Upper lobe of left lung (tissue), 4 donors: ENCODE measurements around the gene KIAA1549.

Experiments
- EP300 ChIP-seq, 4 donors: sonication (generic); formaldehyde crosslinking; IDR thresholded peaks; one replicate each; pipeline ENCODE4 v1.5.1; 2017; ENCODE audit warnings: antibody characterized with exemption in 4 of 4, control low read depth in 2 of 4
- POLR2A ChIP-seq, 4 donors: fragments of 450-650 bp; IDR thresholded peaks; one replicate each; pipeline ENCODE4 v1.5.1; 2016 to 2017; ENCODE audit warnings: antibody characterized with exemption in 4 of 4, mild to moderate bottlenecking in 2 of 4
- TF ChIP-seq, protein P1 (sequence below), 6 experiments: fragments of 450-650 bp in 4 of 6; fragments of 200-600 bp in 2 of 6; sonication (generic) in 2 of 6; IDR thresholded peaks; one replicate each; pipeline ENCODE4 v1.5.1; 2016 to 2019; ENCODE audit warnings: antibody characterized with exemption in 6 of 6

DNA sequence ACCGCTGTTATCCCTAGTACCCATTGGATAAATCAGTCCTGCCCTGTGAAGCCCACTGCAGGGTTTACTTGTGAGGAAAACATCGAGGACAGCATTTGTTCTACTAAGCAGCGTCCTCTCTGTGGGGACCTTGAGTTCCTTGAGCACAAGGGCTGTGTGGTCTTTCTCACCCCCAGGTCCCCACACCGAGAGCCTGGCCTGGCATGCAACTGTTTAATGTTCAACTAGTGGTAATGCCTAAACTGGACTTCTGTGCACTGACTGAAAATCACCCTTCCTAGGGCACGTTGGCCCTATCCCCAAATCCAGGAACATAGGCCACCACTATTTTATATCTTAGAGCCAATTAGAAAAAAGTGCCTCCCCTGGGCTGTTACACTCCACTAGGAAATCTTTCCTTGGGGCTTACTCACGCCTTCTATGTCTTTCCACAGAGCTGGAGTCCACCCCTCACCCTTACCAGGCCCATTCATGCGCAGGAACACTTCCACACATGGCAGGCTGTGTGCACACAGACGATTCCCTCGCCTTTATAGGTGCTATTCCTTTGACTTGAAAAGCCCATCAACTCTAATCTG, 185.1 kb downstream of the KIAA1549 start:
- TF ChIP-seq, protein P1, sequence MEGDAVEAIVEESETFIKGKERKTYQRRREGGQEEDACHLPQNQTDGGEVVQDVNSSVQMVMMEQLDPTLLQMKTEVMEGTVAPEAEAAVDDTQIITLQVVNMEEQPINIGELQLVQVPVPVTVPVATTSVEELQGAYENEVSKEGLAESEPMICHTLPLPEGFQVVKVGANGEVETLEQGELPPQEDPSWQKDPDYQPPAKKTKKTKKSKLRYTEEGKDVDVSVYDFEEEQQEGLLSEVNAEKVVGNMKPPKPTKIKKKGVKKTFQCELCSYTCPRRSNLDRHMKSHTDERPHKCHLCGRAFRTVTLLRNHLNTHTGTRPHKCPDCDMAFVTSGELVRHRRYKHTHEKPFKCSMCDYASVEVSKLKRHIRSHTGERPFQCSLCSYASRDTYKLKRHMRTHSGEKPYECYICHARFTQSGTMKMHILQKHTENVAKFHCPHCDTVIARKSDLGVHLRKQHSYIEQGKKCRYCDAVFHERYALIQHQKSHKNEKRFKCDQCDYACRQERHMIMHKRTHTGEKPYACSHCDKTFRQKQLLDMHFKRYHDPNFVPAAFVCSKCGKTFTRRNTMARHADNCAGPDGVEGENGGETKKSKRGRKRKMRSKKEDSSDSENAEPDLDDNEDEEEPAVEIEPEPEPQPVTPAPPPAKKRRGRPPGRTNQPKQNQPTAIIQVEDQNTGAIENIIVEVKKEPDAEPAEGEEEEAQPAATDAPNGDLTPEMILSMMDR (IDR thresholded peaks at IDR 0.05) = no peak
- no peak for TF ChIP-seq EP300 (IDR thresholded peaks at IDR 0.05)
- TF ChIP-seq POLR2A (IDR thresholded peaks at IDR 0.05) = no peak
